VCaP (cell line): Measurements from ENCODE around the gene ZNF496.

Experiments
- H3K27ac ChIP-seq: fragments of 450-650 bp; 2 replicates; pipeline ENCODE4 v1.5.1; 2017
- TF ChIP-seq, protein P1 (sequence below): fragments of 450-650 bp; conservative IDR thresholded peaks from 2 replicates; pipeline ENCODE4 v1.5.1; 2017; ENCODE audit warnings: mild to moderate bottlenecking, moderate library complexity

ZNF496 gene

DNA sequence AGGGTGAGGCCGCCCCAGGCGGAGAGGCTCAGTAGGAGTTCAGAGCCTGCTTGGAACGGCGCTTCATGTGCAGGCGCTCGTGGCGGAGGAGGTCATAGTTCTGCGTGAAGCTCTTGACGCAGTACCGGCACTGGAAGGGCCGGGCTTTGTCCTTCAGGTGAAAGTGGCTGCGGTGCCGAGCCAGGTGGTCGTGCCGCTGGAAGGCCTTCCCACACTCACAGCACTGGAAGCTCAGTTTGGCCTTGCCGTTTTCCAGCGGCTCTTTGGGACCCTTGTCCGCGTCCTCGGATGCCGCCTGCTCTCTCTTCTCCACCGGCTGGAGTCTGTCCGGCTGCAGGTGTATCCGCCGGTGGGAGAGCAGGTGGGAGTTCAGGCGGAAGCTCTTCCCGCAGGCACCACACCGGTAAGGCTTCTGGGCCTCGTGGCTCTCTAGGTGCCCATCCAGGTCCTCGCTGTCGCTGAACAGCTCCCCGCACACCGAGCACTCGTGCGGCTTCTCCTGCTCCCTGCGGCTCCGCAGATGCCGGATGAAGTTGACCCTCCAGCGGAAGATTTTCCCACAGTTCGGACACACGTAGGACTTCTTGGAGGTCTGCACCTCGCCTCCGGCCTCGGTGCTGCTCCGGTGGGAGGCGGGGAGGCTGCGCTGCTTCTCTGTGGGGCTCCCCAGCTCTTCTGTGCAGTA lies 31.0 kb downstream of the ZNF496 start:
- no peak overlapping the region for H3K27ac ChIP-seq
- TF ChIP-seq, protein P1, sequence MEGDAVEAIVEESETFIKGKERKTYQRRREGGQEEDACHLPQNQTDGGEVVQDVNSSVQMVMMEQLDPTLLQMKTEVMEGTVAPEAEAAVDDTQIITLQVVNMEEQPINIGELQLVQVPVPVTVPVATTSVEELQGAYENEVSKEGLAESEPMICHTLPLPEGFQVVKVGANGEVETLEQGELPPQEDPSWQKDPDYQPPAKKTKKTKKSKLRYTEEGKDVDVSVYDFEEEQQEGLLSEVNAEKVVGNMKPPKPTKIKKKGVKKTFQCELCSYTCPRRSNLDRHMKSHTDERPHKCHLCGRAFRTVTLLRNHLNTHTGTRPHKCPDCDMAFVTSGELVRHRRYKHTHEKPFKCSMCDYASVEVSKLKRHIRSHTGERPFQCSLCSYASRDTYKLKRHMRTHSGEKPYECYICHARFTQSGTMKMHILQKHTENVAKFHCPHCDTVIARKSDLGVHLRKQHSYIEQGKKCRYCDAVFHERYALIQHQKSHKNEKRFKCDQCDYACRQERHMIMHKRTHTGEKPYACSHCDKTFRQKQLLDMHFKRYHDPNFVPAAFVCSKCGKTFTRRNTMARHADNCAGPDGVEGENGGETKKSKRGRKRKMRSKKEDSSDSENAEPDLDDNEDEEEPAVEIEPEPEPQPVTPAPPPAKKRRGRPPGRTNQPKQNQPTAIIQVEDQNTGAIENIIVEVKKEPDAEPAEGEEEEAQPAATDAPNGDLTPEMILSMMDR, result no peak

DNA sequence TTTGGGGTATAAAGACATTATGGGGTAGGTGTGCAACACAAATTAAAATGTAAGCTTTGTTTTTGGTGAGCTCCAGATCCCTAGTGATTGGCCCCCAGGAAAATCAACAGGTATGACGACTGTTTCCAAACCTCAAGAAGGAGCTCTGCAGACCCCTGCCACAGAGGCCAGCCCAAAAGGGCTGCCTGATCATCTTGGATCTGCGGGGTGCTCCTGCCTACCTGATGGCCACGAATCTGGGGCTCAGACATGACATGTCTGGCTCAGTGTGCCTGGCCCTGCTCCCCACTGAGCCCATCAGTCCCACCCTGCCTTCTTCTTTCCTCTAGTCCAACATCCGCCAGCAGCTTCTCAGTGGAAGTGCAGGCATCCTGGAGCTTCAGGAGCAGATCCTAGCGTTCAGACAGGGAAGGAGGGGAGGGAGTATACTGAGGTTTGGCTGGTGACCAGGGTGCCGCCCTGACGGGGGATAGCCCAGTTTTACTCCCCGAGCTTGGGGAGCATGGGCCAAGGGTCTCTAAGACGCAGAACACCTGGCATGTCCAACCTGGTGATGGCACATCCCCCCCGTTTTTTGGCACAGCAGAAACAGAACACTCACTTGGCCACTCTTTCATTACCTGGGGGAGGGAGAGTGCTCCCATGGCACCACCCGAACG lies 31.8 kb downstream of the ZNF496 start:
- TF ChIP-seq, protein P1, result no peak
- no peak overlapping the region for H3K27ac ChIP-seq

DNA sequence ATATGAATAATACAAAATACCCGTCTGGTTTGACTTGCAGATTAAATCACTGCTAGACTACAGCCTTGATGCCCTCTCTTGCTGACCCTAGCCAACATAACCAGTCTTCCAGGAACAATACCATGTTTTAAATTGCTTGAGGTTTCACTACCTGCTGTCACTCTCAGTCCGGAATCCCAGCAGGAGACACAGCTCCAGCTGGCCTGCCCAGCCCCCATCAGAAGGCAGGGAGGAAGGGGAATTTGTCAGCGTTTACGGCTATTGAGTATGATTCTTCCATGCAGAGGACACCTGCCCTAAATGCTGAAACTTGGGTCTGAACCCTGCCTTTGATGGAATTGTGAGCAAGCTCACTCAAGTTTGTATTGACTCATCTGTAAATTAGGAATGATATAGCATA lies 33.0 kb downstream of the ZNF496 start:
- TF ChIP-seq, protein P1, result no peak
- H3K27ac ChIP-seq, result no peak overlapping the region

DNA sequence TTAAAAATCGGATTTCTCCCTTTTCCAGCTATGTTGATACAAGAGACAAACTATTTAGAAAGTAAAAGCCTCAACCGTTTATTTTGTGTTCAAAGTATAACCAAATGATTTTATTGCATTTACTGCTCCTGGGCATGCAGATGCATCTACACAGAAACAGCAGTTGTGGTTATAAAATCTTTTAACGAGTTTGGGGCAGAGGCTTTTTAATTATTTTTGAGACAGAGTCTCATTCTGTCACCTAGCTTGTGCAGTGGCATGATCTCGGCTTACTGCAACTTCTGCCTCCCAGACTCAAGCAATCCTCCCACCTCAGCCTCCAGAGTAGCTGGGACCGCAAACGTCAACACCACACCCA lies 33.6 kb downstream of the ZNF496 start:
- H3K27ac ChIP-seq, result no peak overlapping the region
- TF ChIP-seq, protein P1, result no peak

DNA sequence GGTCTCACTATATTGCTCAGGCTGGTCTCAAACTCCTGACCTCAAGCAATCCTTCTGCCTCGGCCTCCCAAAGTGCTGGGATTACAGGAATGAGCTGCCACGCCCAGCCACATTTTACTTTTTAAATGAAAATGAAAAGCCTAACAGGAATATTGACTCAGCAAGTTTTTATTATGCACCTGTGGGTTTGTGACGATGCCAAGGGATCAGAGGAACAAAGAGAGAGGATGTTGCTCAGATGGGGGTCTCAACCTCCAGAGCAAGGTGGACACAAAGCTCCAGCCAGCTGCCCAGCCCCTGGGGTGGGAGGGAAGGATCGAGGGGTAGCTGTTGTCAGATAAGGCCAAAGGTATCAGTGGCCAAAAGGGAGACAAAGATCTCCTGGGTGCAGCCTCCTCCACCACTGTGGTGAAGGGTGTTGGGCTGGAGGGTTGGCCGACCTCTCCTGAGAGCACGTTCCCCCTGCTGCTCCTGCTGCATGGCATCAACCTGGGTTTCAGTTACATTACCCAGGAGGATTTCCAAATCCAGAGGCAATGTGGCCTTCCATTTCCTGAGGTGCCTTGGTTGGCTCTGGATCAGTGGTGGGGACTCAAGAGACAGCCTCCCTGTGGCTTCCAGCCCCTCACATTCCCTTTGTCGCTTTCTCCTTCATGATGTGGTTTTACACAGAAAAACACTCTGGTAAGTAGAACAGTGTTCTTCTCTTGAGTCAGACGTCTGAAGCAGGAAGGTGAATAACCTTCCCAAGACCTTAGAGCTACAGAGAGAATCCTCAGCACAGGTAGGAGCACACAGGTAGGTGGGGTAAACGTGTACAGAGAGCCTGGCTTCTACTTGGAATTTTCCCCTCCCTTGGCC lies 34.2 kb downstream of the ZNF496 start:
- TF ChIP-seq, protein P1, result no peak
- H3K27ac ChIP-seq, result no peak overlapping the region

DNA sequence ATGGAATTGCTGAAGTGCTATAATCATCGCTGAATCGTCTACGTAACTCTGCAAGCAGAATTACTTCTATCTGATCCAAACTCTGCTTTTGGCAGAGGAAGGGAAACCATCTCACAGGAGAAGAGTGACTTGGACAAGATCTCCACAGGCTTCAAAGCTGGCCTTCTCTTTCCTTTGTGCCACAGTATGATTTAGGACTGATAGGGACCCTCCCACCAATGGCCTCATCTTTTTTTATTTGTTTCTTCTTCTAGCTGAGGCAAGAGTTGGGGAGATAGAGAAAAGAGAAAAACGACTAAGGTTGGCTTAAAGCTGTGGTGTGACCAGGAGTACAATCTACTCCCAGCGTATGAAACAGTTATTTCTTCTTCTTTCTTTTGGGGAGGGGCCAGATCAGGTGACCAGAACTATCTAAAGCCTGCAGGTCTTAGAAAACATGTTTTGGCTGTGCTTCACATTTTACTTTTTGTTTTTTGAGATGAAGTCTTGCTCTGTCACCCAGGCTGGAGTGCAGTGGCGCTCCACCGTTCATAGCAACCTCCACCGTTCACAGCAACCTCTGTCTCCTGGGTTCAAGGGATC lies 35.0 kb downstream of the ZNF496 start:
- H3K27ac ChIP-seq, result no peak overlapping the region
- TF ChIP-seq, protein P1, result no peak

DNA sequence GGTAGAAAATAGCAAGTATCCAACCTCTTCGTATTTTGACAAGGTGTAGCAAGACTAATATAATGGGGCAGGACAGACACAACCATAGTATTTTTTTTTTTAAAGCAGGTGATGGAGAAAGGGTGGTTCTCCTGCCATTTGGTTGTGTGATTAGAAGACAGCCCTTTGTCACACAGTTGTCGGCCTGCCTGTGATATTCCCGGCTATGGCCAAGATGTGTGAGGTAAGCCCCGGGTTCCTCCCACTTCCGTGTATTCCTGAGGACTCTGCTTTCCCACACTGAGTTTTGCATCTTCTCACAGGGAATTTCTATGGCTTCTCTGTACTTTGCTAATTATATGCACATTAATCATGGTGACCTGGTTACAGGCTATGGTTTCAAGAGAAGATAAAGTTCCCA lies 35.9 kb downstream of the ZNF496 start:
- no peak overlapping the region for H3K27ac ChIP-seq
- TF ChIP-seq, protein P1, result no peak
